ENCODE data around the gene RALBP1.

DNA sequence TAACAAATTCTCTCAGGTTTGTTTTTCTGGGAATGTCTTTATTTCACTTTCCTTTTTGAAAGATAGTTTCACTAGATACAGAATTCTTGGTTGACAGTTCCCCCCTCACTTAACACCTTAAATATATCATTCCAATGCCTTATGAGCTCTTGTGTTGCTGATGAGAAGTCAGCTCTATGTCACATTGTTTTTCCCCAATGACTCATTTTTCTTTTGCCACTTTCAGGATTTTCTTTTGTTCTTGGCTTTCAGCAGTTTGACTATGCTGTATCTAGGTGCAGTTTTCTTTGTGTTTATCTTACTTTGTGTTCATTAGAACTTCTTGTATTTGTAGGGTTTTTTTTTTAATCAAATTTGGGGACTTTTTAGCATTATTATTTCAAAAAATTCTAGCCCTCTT, 5.6 kb upstream of the RALBP1 start:
- TF ChIP-seq, protein P1, sequence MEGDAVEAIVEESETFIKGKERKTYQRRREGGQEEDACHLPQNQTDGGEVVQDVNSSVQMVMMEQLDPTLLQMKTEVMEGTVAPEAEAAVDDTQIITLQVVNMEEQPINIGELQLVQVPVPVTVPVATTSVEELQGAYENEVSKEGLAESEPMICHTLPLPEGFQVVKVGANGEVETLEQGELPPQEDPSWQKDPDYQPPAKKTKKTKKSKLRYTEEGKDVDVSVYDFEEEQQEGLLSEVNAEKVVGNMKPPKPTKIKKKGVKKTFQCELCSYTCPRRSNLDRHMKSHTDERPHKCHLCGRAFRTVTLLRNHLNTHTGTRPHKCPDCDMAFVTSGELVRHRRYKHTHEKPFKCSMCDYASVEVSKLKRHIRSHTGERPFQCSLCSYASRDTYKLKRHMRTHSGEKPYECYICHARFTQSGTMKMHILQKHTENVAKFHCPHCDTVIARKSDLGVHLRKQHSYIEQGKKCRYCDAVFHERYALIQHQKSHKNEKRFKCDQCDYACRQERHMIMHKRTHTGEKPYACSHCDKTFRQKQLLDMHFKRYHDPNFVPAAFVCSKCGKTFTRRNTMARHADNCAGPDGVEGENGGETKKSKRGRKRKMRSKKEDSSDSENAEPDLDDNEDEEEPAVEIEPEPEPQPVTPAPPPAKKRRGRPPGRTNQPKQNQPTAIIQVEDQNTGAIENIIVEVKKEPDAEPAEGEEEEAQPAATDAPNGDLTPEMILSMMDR (IDR thresholded peaks at IDR 0.05 in 2 of 3, conservative IDR thresholded peaks at IDR 0.05 in 1 of 3; ENCODE audit: insufficient read depth in 2 of 3, low read depth in 1 of 3, low read length in 3 of 3) = no peak
- TF ChIP-seq FOSL1 (tag; conservative IDR thresholded peaks at IDR 0.05) (no peak), HCFC1 (IDR thresholded peaks at IDR 0.05; ENCODE audit: low read depth, low read length) (no peak), NFE2 (IDR thresholded peaks at IDR 0.05; ENCODE audit: low read depth) (no peak)

Measured in K562 (cell line).